GM12892 (cell line): Measurements from ENCODE around the gene SIVA1.

Experiments
- POLR2A ChIP-seq: IDR thresholded peaks from 2 replicates; pipeline ENCODE4 v1.6.1; 2011; ENCODE audit warnings: low read depth, low read length, control low read depth
- POLR2AphosphoS5 ChIP-seq: IDR thresholded peaks from 2 replicates; pipeline ENCODE4 v1.6.1; 2011; ENCODE audit warnings: low read depth, low read length, control low read depth

GRCh38 chr14:104799244-104800014 lies 46.5 kb downstream of the SIVA1 start:
- TF ChIP-seq POLR2AphosphoS5 (no peak), POLR2A (no peak)
